ENCODE results near the gene KERA.

The KERA gene

GRCh38 chr12:91074154-91074709 is 16.4 kb upstream of the KERA start:
- H3K27me3 ChIP-seq (ENCODE audit: control insufficient read depth, insufficient read depth, low read length) = no peaks in the 10 kb centered on the region
- H3K4me3 ChIP-seq (ENCODE audit: low read length) = no peak overlapping the region
- no peak overlapping the region for H3K27ac ChIP-seq (ENCODE audit: low read length)
- WGBS (ENCODE audit: insufficient coverage, insufficient read length) = no CpG with 5 or more reads among the region's 6 CpGs
- no peak for DNase-seq (ENCODE audit: low read depth, low spot score)
- no peaks in the 10 kb centered on the region for H3K9me3 ChIP-seq (ENCODE audit: control insufficient read depth, insufficient read depth, low read length)
- H3K4me1 ChIP-seq (ENCODE audit: control insufficient read depth, insufficient read depth, low read length) = no peaks in the 10 kb centered on the region
- no peaks in the 10 kb centered on the region for H3K36me3 ChIP-seq (ENCODE audit: control insufficient read depth, insufficient read depth, low read length)

- Histone ChIP-seq H3K27ac (ENCODE audit: low read length) (no peak overlapping the region), H3K9me3 (ENCODE audit: control insufficient read depth, insufficient read depth, low read length) (no peaks in the 10 kb centered on the region), H3K27me3 (ENCODE audit: control insufficient read depth, insufficient read depth, low read length) (no peaks in the 10 kb centered on the region), H3K36me3 (ENCODE audit: control insufficient read depth, insufficient read depth, low read length) (no peaks in the 10 kb centered on the region), H3K4me3 (ENCODE audit: low read length) (no peak overlapping the region), H3K4me1 (ENCODE audit: control insufficient read depth, insufficient read depth, low read length) (no peaks in the 10 kb centered on the region)
- DNase-seq (ENCODE audit: low read depth, low spot score) = no peak
Observed at GRCh38 chr12:91073426-91073825, 15.6 kb upstream of the KERA start.

GRCh38 chr12:91072931-91073330 is 15.1 kb upstream of the KERA start:
- H3K36me3 ChIP-seq (ENCODE audit: control insufficient read depth, insufficient read depth, low read length) = no peaks in the 10 kb centered on the region

GRCh38 chr12:91070936-91071335 is 13.1 kb upstream of the KERA start:
- H3K4me1 ChIP-seq (ENCODE audit: control insufficient read depth, insufficient read depth, low read length) = no peaks in the 10 kb centered on the region
- H3K27ac ChIP-seq (ENCODE audit: low read length) = no peak overlapping the region
- H3K4me3 ChIP-seq (ENCODE audit: low read length) = no peak overlapping the region
- DNase-seq (ENCODE audit: low read depth, low spot score) = no peak
- H3K9me3 ChIP-seq (ENCODE audit: control insufficient read depth, insufficient read depth, low read length) = no peaks in the 10 kb centered on the region
- H3K27me3 ChIP-seq (ENCODE audit: control insufficient read depth, insufficient read depth, low read length) = no peaks in the 10 kb centered on the region
- H3K36me3 ChIP-seq (ENCODE audit: control insufficient read depth, insufficient read depth, low read length) = no peaks in the 10 kb centered on the region

More at GRCh38 chr12:91072931-91073330, 15.1 kb upstream of the KERA start:
- no CpG with 5 or more reads among the region's 2 CpGs for WGBS (ENCODE audit: insufficient coverage, insufficient read length)
- Histone ChIP-seq H3K4me1 (ENCODE audit: control insufficient read depth, insufficient read depth, low read length) (no peaks in the 10 kb centered on the region), H3K9me3 (ENCODE audit: control insufficient read depth, insufficient read depth, low read length) (no peaks in the 10 kb centered on the region), H3K27me3 (ENCODE audit: control insufficient read depth, insufficient read depth, low read length) (no peaks in the 10 kb centered on the region), H3K4me3 (ENCODE audit: low read length) (no peak overlapping the region), H3K27ac (ENCODE audit: low read length) (no peak overlapping the region)
- no peak for DNase-seq (ENCODE audit: low read depth, low spot score)

- no peaks in the 10 kb centered on the region for H3K27me3 ChIP-seq (ENCODE audit: control insufficient read depth, insufficient read depth, low read length)
- no CpG with 5 or more reads among the region's 3 CpGs for WGBS (ENCODE audit: insufficient coverage, insufficient read length)
- no peak for DNase-seq (ENCODE audit: low read depth, low spot score)
- H3K4me3 ChIP-seq (ENCODE audit: low read length) = no peak overlapping the region
- no peak overlapping the region for H3K27ac ChIP-seq (ENCODE audit: low read length)
- H3K9me3 ChIP-seq (ENCODE audit: control insufficient read depth, insufficient read depth, low read length) = no peaks in the 10 kb centered on the region
- H3K36me3 ChIP-seq (ENCODE audit: control insufficient read depth, insufficient read depth, low read length) = no peaks in the 10 kb centered on the region
- no peaks in the 10 kb centered on the region for H3K4me1 ChIP-seq (ENCODE audit: control insufficient read depth, insufficient read depth, low read length)
Observed at GRCh38 chr12:91065396-91065795, 7.6 kb upstream of the KERA start.

GRCh38 chr12:91064640-91065039 is 6.8 kb upstream of the KERA start:
- Histone ChIP-seq H3K4me1 (ENCODE audit: control insufficient read depth, insufficient read depth, low read length) (no peaks in the 10 kb centered on the region), H3K27ac (ENCODE audit: low read length) (no peak overlapping the region), H3K36me3 (ENCODE audit: control insufficient read depth, insufficient read depth, low read length) (no peaks in the 10 kb centered on the region), H3K27me3 (ENCODE audit: control insufficient read depth, insufficient read depth, low read length) (no peaks in the 10 kb centered on the region), H3K4me3 (ENCODE audit: low read length) (no peak overlapping the region), H3K9me3 (ENCODE audit: control insufficient read depth, insufficient read depth, low read length) (no peaks in the 10 kb centered on the region)
- no peak for DNase-seq (ENCODE audit: low read depth, low spot score)
- no CpG with 5 or more reads among the region's 3 CpGs for WGBS (ENCODE audit: insufficient coverage, insufficient read length)

GRCh38 chr12:91061091-91061490 is 3.3 kb upstream of the KERA start:
- DNase-seq (ENCODE audit: low read depth, low spot score) = no peak
- Histone ChIP-seq H3K36me3 (ENCODE audit: control insufficient read depth, insufficient read depth, low read length) (no peaks in the 10 kb centered on the region), H3K4me1 (ENCODE audit: control insufficient read depth, insufficient read depth, low read length) (no peaks in the 10 kb centered on the region), H3K27ac (ENCODE audit: low read length) (no peak overlapping the region), H3K9me3 (ENCODE audit: control insufficient read depth, insufficient read depth, low read length) (no peaks in the 10 kb centered on the region), H3K4me3 (ENCODE audit: low read length) (no peak overlapping the region), H3K27me3 (ENCODE audit: control insufficient read depth, insufficient read depth, low read length) (no peaks in the 10 kb centered on the region)
- WGBS (ENCODE audit: insufficient coverage, insufficient read length) = no CpG with 5 or more reads among the region's 1 CpG

- Histone ChIP-seq H3K27ac (ENCODE audit: low read length) (no peak overlapping the region), H3K27me3 (ENCODE audit: control insufficient read depth, insufficient read depth, low read length) (no peaks in the 10 kb centered on the region), H3K4me3 (ENCODE audit: low read length) (no peak overlapping the region), H3K36me3 (ENCODE audit: control insufficient read depth, insufficient read depth, low read length) (no peaks in the 10 kb centered on the region), H3K4me1 (ENCODE audit: control insufficient read depth, insufficient read depth, low read length) (no peaks in the 10 kb centered on the region), H3K9me3 (ENCODE audit: control insufficient read depth, insufficient read depth, low read length) (no peaks in the 10 kb centered on the region)
- no peak for DNase-seq (ENCODE audit: low read depth, low spot score)
Observed at GRCh38 chr12:91059211-91059610, 1.4 kb upstream of the KERA start.

- Histone ChIP-seq H3K27me3 (ENCODE audit: control insufficient read depth, insufficient read depth, low read length) (no peaks in the 10 kb centered on the region), H3K36me3 (ENCODE audit: control insufficient read depth, insufficient read depth, low read length) (no peaks in the 10 kb centered on the region), H3K9me3 (ENCODE audit: control insufficient read depth, insufficient read depth, low read length) (no peaks in the 10 kb centered on the region), H3K4me3 (ENCODE audit: low read length) (no peak overlapping the region), H3K27ac (ENCODE audit: low read length) (no peak overlapping the region), H3K4me1 (ENCODE audit: control insufficient read depth, insufficient read depth, low read length) (no peaks in the 10 kb centered on the region)
- no CpG with 5 or more reads among the region's 1 CpG for WGBS (ENCODE audit: insufficient coverage, insufficient read length)
- DNase-seq (ENCODE audit: low read depth, low spot score) = no peak
Observed at GRCh38 chr12:91058786-91059185, 962 bp upstream of the KERA start.

- Histone ChIP-seq H3K4me3 (ENCODE audit: low read length) (no peak overlapping the region), H3K27me3 (ENCODE audit: control insufficient read depth, insufficient read depth, low read length) (no peaks in the 10 kb centered on the region), H3K36me3 (ENCODE audit: control insufficient read depth, insufficient read depth, low read length) (no peaks in the 10 kb centered on the region), H3K9me3 (ENCODE audit: control insufficient read depth, insufficient read depth, low read length) (no peaks in the 10 kb centered on the region), H3K27ac (ENCODE audit: low read length) (no peak overlapping the region), H3K4me1 (ENCODE audit: control insufficient read depth, insufficient read depth, low read length) (no peaks in the 10 kb centered on the region)
- no peak for DNase-seq (ENCODE audit: low read depth, low spot score)
- WGBS (ENCODE audit: insufficient coverage, insufficient read length) = no CpG with 5 or more reads among the region's 2 CpGs
Observed at GRCh38 chr12:91056488-91056887, 1.3 kb downstream of the KERA start.

- H3K36me3 ChIP-seq (ENCODE audit: control insufficient read depth, insufficient read depth, low read length) = no peaks in the 10 kb centered on the region
- no peaks in the 10 kb centered on the region for H3K9me3 ChIP-seq (ENCODE audit: control insufficient read depth, insufficient read depth, low read length)
- no peaks in the 10 kb centered on the region for H3K4me1 ChIP-seq (ENCODE audit: control insufficient read depth, insufficient read depth, low read length)
- H3K27me3 ChIP-seq (ENCODE audit: control insufficient read depth, insufficient read depth, low read length) = no peaks in the 10 kb centered on the region
- H3K27ac ChIP-seq (ENCODE audit: low read length) = no peak overlapping the region
- DNase-seq (ENCODE audit: low read depth, low spot score) = no peak
- no peak overlapping the region for H3K4me3 ChIP-seq (ENCODE audit: low read length)
- WGBS (ENCODE audit: insufficient coverage, insufficient read length) = no CpG with 5 or more reads among the region's 1 CpG
Observed at GRCh38 chr12:91055976-91056375, 1.8 kb downstream of the KERA start.
